Measurements from ENCODE around the gene OR2L3. TPM values are rescaled to one million over a fixed set of nuclear protein-coding genes. Genes with fewer than 3 reads are reported as not detected.

Gene OR2L3
- total RNA-seq, 1 donor, result not detected

GRCh38 chr1:248029770-248030169, 16.9 kb upstream of the OR2L3 start, which contains the start of gene OR2L2:
Gene OR2L2, plus strand, starts transcription at chr1:248030070. Its CDS starts 8,198 bp downstream, at chr1:248038268.
- no peak for TF ChIP-seq CTCF (IDR thresholded peaks at IDR 0.05; ENCODE audit: insufficient read depth, low read depth, low read length)
- DNase-seq (ENCODE audit: low read depth), result no peak
- H3K4me3 ChIP-seq (ENCODE audit: low read depth, low read length), result no peak within 1 kb of the TSS

GRCh38 chr1:248045209-248045608, 1.4 kb upstream of the OR2L3 start:
- no peak for TF ChIP-seq CTCF (IDR thresholded peaks at IDR 0.05; ENCODE audit: insufficient read depth, low read depth, low read length)
- no peak for DNase-seq (ENCODE audit: low read depth)

GRCh38 chr1:248047008-248047407, 372 bp downstream of the OR2L3 start:
- DNase-seq (ENCODE audit: low read depth), result no peak
- H3K4me3 ChIP-seq (ENCODE audit: low read depth, low read length), result no peak overlapping the region
- no peak for TF ChIP-seq CTCF (IDR thresholded peaks at IDR 0.05; ENCODE audit: insufficient read depth, low read depth, low read length)

More at GRCh38 chr1:248045209-248045608, 1.4 kb upstream of the OR2L3 start:
- H3K4me3 ChIP-seq (ENCODE audit: low read depth, low read length), result no peak overlapping the region

- no peak for DNase-seq (ENCODE audit: low read depth)
- no peak overlapping the region for H3K4me3 ChIP-seq (ENCODE audit: low read depth, low read length)
- TF ChIP-seq CTCF (IDR thresholded peaks at IDR 0.05; ENCODE audit: insufficient read depth, low read depth, low read length), result no peak
Measured at GRCh38 chr1:248054671-248055070, 8.0 kb downstream of the OR2L3 start.

GRCh38 chr1:248055261-248055660, 8.6 kb downstream of the OR2L3 start:
- no peak overlapping the region for H3K4me3 ChIP-seq (ENCODE audit: low read depth, low read length)
- no peak for DNase-seq (ENCODE audit: low read depth)

GRCh38 chr1:248065071-248065470, 18.4 kb downstream of the OR2L3 start:
- no peak overlapping the region for H3K4me3 ChIP-seq (ENCODE audit: low read depth, low read length)
- DNase-seq (ENCODE audit: low read depth), result no peak

More at GRCh38 chr1:248055261-248055660, 8.6 kb downstream of the OR2L3 start:
- no peak for TF ChIP-seq CTCF (IDR thresholded peaks at IDR 0.05; ENCODE audit: insufficient read depth, low read depth, low read length)

More at GRCh38 chr1:248065071-248065470, 18.4 kb downstream of the OR2L3 start:
- TF ChIP-seq CTCF (IDR thresholded peaks at IDR 0.05; ENCODE audit: insufficient read depth, low read depth, low read length), result no peak

Measured in fibroblast of villous mesenchyme (primary cell).